GM21381 (cell line): ENCODE results near the gene MRPS24.

ENCODE experiments used
- ATAC-seq: cut with Tn5 transposase; IDR thresholded peaks from one replicate; pipeline ENCODE4 v1.9.1; 2021; ENCODE audit warnings: mild to moderate bottlenecking, moderate library complexity; ENCODE audit not compliant: unreplicated experiment

MRPS24 gene

DNA sequence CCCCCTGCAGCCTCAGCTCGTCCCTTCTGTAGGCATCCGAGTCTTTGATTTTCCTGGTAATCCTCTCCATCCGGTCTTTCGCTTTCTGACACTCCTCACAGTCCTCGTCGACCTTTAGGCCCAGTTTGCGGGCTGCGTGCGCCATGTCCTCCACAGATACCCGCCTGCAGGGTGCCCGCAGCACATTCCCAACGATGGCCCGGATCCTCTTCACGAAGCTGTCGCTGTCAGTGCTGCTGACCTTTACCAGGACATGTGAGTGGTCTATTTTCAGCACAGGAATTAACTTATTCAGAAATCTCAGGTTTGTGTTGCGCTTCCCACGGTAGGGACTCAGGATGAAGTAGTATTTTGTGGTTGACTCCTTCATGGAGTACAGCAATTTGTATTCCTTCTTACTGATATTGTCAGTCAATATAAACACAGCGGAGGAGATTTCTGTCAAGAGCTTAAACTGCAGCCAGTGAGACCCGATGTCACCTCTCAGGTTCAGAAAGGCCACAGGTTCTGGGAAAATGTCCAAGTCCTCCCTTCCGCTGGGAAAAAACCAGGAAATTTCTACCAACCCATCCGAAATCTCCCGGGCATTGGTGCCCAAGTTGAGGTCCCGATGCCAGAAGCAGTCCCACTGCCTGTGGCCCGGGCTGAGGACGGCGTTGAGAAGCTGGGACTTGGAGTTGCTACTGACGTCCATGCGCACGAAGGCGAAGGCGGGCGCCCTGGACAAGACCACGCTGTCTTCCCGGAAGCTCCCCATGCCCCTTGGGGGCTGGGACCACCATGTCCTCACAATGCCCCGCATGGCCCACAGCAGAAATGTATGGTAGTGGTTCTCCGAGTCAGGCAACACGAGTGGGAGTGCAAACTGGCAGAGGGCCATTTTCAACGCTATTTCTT lies 8.9 kb upstream of the MRPS24 start:
- no peak for ATAC-seq

DNA sequence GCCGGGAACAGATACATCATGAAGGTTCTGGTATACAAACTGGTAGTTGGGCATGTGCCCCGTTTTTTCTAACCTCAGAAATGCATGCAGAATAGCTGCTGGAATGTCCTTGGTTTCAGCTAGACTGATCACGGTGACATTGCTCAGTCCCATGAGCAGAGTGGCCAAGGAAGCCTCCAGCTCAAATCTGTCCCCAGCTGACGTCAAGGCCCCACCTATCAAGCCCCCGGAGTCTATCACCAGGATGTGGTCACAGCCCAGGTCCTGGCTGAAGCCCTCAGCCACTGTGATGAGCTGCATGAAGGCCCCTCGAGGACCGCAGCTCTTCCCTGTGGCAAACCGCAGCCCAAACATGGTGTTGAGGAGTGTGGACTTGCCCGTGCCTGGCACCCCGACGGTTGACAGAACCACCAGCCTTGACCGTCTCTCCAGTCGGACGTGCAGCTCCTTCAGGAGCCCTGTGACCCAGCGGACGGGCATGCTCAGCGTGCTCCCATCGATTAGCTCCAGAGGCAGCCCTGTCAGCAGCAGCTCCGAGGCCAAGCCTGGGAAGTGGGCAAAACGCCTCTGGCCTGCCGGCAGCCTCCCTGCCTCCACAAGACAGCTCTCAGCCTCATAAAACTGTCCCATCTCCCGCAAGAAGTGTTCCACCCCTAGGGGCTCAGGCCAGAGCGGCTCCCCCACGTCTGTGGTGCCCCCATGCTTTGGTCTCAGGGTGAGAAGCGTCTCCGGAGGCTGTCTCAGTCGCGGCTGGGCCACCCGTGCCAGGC lies 7.8 kb upstream of the MRPS24 start:
- no peak for ATAC-seq

DNA sequence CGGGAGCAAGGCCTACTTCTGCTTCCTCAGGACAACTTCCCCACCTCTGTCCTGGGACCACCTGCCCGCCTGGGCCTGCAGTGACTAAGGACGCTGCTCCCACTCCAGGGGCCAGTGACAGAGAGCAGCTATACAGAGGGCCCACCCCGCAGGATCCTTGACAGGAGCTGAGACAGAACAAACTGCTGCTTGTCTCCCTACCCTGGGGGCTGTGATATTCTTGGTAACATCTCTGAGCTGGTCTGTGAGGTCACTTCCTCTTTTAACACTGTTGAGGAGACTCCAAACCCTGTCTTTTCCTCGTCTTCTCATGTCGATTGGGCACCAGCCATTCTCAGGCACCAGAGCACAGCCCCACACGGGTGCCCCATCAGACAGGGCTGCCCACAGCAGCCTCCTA lies 6.9 kb upstream of the MRPS24 start:
- ATAC-seq: no peak

DNA sequence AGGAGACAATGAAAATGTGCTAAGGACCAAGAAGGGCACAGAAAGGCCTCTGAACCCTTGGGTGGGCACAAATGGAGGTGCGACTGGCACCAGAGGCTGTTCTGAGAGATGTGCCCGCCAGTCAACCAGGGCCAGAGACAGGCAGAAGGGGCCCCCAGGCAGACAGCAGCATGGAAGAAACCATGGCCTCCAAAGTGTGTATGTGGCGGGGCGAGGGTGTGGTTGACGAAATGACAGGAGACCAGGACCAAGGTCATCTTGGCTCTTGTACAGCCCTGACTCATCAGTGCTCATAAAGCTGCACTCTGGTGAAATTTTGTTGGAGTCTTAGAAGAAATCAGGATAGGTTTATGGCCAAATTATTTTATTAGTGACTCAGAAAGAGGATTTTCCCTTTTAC lies 4.0 kb upstream of the MRPS24 start:
- ATAC-seq: no peak

DNA sequence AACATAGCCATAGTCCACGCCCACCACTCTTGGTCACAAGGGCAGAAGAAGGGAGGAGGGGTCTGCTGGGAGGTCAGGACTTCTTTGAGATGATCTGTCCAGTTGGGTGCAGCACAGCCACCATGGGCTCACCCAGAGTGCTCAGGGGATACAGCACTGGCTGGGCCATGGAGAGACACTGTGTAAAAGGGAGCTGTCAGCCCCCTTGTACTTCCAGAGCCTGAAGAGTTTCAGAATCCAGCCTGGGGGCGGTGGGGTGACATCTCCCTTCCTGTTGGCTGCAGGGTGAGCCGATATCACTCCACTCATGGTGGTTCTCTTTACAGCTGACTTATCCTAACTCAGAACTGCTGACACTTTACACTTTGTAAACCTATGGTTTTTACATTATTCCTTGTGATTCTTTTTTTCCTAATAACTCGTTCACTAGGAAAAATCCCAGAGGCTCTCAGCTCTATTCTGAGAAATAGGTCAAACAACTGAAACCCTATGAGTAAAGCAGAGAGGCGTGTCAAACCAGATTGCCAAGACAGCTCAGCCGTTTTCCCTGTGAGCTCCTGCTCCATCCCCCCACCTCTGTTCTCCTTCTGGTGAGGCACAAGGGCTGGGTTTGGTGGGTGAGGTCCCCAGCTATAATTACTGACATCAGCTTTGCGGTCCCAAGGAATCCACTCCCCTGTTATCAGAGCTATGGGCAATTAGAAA lies 3.2 kb upstream of the MRPS24 start:
- no peak for ATAC-seq

DNA sequence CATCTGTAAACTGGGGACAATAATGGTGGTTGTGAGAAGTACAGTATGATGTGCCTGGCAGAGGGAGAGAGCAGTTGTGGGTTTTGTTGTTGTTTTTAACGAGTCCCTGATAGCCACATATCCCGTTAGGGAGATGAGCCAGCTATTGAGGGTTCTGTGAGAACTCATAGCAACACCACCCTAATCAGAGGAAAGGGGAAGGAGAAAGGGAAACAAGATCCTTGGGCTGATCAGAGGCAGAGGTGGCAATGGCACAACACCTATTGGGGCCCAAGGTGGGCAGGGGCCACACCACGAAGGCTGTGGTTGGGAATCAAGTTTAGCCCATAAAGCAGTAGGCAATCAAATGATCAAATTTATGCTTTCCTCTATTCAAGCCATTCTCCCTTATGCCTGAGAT lies 1.7 kb upstream of the MRPS24 start:
- ATAC-seq: no peak

DNA sequence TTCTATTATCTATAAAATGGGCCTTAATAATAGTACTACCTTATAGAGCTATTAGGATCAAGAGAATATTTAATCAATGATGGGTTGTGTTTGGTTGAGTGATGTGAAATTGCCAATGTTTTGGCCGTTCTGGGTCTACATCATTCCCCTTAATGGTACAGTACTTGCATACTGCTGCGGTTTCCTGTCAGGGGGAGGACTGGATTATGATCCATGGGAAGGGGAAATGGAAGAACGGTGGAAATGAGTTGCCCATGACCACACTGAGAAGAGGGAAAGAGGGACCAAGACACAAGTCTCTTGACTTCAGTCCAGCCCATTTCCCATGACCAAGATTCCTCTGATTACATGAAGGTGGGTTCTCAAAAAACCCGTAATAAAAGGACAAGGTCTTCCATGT lies 999 bp upstream of the MRPS24 start:
- no peak for ATAC-seq

DNA sequence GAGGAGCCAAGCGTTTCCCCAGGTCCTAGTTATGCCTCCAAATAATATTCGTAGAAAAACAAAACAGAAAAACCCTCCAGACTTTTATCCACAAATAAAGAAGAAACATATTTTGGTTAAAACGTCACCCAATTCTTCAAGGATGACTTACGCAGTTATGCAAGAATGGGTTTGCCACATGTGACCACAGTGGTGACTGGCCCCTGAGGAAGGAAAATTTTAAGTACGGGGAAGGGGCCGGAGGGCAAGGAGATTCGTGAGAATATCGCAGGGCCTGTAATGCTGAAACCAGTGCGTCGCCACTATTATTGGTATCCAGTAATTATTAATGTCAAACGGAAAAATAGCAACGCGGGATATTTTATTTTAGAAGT lies 537 bp upstream of the MRPS24 start:
- ATAC-seq: peak; percentile 9

DNA sequence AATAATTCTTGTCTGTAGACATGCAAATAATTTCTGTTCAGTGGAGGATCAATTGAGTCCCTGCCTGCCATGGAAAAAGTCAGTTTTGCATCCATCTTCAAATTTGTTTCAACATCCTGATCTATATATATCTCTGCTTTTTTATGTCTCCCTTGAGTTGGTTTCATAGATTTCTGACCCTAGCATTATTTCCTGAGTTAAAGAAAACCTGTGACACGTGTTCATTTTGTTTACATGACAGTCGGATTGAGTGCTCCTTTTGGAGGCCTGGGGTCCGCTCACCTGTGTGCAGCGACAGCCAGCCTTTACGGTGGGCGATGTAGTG lies 674 bp downstream of the MRPS24 start:
- peak; percentile 4 for ATAC-seq

DNA sequence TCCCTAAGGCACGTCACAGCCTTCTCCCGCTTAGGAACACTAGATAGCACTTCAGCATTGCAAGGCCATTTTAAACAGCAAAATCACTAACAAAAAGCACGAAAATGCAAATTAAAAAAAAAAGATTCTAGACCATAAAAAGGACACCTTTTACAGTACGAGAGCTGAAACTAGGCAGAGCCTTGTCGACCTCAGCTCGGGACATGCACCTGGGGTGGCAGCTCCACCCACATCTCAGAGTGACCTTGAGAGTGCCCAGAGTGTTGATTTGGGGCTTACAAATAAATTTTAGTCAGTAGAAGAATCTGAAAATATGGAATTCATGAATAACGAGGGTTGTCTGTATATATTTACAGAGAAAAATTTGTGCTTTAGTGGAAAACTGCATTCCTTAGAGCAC lies 1.1 kb downstream of the MRPS24 start:
- no peak for ATAC-seq

DNA sequence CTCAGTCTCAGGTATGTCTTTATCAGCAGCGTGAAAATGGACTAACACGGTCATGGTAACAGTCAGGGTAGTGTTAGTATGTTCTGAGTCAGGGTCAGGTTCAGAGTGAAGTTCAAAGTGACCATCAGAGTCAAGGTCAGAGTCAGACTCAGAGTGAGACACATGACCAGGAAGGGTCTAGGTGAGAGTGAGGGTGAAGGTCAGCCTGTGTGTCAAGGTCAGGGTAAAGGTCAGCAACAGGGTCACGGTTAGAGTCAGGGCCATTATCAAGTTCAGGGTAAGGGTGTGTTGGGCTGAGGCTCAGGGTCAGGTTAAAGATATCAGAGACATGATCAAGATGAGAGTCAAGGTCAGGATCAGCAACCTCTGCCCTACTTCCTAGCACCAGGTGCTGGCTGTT lies 4.0 kb downstream of the MRPS24 start:
- ATAC-seq: no peak

DNA sequence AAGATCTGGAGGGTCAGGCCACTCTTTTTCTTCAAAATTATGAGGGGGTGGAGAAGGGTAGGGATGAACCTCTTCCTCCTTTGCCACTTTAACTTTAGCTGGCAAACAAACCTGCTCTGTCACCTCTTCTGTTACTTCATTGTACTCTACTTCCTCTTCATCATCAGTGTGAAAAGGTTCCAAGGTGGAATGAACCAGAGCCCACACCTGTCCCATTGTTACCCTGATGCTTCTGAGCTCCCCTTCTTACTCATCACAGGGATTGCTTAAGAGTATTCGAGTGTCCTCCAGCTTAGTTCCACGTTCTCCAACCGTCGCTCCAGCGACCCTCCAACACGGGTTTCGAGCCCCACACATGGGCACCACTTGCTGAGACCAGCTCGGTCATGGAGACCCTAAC lies 5.2 kb downstream of the MRPS24 start:
- no peak for ATAC-seq

DNA sequence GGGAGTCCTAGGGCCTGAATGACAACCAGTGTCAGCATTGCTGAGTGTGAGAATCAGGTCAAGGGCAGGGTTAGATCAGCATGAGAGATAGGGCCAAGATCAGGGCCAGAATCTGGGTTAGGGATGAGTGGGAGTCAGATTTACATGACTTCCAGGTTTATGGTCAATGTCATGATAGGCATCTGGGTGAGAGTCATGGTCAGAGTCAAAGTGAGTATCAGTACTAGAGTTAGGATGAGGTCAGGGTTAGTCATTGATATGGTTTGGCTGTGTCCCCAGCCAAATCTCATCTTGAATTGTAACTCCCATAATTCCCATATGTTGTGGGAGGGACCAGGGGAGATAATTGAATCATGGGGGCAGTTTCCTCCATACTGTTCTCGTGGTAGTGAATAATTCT lies 12.3 kb downstream of the MRPS24 start:
- no peak for ATAC-seq

DNA sequence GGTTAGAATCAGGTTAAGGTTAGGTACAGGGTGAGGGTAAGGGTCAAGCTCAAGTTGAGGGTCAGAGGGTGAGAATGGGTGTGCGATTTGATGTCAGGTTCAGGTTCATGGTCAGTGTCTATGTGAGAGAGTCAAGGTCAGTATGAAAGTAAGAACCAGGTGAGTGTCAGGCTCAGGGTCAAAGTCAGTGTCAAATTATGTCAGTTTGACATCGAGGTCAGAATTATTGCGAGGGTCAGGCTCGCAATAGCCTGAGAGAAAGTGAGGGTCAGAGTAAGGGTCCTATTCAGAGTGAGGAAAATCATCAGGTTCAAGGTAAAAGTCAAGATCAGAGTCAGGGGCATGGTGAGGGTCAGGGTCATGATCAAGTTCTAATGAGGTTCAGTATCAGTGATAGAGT lies 13.0 kb downstream of the MRPS24 start:
- ATAC-seq: no peak

DNA sequence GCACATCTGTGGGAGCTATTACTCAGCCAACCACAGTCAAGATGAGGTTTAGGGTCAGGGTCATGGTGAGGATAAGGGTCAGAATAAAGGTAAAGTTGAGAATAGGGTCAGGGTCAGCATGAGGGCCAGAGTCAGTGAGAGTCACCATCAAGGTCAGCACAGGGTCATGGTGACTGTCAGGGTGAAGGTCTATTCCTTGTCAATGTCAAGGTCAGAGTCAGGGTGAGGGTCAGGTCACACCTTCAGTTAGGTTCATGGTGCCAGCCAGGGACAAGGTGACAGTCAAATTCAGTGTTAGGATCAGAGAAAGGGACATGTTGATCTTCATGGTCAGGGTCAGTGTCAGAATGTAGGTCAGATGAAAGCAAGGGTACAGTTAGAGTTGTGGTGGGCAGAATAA lies 14.1 kb downstream of the MRPS24 start:
- ATAC-seq: no peak

DNA sequence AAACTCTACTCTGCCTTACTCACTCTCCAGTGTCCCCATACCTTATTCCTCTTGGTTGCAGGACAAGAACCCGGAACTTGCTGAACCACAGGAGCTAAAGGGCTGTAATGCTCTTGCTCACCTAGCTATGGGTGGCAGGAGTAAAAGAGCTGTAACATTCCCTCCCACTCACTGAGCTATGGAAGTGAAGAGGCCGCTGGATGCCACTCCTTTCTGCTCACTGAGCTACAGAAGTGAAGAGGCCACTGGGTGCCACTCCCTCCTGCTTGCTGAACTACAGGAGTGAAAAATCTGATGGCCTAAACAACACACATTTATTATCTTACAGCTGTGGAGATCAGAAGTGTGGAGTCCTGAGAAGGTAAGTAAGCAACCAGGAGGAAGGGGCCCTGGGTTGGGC lies 17.5 kb downstream of the MRPS24 start:
- no peak for ATAC-seq

DNA sequence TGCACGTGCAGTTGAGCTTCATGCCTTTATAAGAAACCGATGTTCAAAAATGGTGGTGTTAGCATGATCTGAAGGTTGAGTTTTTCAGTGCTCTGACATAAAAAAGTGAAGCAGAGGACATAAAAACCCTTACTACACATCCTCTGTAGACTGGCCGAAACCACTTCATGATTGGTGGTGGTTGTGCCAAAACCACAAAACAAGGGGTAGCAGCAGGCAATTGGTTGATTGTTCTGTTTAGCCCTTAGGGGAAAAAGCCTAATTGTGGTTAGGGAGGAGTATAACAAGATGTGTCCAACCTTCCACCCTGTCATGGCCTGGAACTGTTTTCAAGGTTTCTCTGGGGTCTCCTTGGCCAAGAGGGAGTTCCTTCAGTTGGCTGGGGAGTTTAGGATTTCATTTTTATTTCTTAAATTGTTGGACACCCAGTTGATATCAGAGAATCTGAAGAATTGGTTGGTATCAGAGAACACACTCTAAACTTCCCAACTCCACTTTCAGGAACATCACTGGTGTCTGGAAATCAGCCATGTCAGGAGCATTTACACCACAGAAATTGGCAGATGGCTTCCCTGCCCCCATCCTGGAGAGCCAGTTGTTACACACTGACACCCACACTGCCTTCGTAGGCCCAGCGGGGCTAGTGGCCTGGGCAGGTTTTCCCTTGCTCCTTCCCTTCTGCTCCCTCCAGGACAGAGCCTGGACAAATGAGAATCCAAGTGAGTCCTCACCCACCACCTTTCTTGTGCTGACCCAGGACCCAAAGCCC lies 18.8 kb downstream of the MRPS24 start:
- peak; percentile 48 for ATAC-seq

DNA sequence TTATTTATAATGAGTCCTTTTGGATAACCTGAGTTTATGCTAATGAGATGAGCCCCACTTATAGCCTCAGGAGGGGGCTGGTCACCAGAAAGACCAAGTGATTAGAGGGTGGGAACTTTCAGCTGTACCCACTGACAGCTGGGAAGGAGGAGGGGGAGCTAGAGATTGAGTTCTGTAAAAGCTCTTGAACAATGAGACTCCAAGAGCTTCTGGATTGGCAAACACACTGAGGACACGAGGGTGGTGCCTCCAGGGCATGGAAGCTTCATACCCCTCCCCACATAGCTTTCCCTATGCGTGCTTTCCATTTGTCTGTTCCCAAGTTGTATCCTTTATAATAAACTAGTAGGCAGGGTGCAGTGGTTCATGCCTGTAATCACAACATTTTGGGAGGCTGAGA lies 20.3 kb downstream of the MRPS24 start:
- ATAC-seq: no peak

DNA sequence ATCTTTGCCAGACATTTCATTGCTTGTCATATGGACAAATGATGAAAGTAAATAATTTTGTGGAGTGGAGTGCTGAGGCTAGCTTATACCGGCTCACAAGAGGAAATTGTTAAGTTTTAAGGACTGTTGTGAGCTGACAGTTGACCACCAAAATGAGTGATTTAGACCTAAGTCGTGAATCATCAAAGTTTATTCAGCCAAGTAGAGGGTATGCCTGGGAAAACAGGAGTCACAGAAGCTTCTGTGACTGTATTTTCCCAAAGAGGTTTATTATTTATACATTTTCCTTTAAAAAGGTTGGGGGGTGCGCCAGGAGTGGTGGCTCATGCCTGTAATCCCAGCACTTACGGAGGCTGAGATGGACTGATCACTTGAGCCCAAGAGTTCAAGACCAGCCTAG lies 21.8 kb downstream of the MRPS24 start:
- no peak for ATAC-seq

DNA sequence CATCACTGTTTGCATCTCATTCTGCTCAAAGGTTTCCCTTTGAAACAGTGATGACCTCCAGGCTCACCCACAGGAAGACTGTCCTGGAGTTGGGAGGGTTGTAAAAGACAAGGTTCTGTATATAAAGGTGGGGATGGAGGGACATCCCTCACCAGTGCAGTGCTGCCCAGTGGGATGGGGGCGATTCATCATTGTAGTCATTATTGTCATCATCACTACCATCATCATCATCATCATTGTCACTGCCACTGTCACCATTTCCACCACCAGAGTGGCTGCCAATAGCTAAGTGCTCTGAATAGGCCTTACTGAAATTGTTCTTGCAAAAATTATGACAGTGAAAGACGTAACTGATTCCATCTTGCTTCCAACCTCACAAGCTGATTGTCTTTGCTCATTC lies 24.7 kb downstream of the MRPS24 start:
- ATAC-seq: no peak

DNA sequence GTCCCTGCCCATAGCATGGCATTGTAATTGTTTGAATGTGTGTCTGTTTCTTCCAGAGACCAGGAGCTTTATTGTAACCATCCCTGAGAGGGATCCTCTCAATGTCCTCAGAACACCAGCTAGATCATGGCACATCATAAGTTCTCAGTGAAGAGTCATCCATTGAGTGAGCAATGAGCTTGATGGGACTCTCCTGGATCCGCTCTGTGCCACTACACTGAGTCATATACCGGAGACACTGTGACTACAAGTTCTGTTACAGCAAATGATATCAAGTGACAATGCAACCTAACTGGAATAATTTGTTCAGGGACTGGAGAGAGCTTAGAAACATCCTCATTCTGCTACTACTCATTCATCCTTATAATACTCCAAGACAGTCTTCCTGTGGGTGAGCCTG lies 25.1 kb downstream of the MRPS24 start:
- no peak for ATAC-seq
